Gastrocnemius medialis (tissue), 4 donors: ENCODE data around the gene FOXC2.

Source experiments
- POLR2A ChIP-seq, 2 donors: fragments of 450-650 bp; IDR thresholded peaks; one replicate each; pipeline ENCODE4 v1.6.1; 2017; ENCODE audit warnings: antibody characterized with exemption in 2 of 2, mild to moderate bottlenecking in 2 of 2, moderate library complexity in 2 of 2
- TF ChIP-seq, protein P1 (sequence below), 5 experiments: fragments of 450-650 bp in 3 of 5; fragments of 200-600 bp in 2 of 5; sonication (generic) in 2 of 5; IDR thresholded peaks in 4 of 5; conservative IDR thresholded peaks in 1 of 5; 1 replicate in 4 of 5; 2 replicates in 1 of 5; pipeline ENCODE4 v1.5.1; 2016 to 2019; ENCODE audit warnings: antibody characterized with exemption in 5 of 5, mild to moderate bottlenecking in 3 of 5, moderate library complexity in 3 of 5

DNA sequence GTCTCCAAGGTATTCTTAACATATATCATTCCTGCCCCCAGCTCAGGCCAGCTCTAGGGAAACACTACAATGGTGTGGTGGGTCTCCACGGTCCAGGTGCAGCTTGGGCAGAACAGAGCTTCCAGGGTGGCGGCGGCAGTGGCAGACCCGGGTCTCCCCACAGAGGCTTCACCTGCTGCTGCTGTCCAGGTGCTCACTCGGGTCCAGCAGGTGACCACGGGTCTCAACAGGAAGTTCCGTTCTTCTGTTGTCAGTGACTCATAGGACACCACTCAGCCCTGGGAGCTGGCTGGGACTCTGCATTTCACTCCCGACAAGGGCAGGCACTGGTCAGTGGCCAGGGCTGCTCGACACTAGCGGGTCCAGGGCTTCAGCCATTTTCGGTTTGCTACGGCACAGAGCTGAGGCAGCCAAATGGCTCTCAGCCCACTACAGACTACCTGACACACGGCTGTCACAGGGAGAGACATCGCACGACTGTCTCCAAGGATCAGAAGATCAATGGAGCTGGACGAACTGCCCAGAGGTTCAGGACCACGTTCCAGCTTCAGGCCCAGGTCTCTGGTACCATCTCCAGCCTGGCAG lies 28.3 kb upstream of the FOXC2 start:
- TF ChIP-seq, protein P1, sequence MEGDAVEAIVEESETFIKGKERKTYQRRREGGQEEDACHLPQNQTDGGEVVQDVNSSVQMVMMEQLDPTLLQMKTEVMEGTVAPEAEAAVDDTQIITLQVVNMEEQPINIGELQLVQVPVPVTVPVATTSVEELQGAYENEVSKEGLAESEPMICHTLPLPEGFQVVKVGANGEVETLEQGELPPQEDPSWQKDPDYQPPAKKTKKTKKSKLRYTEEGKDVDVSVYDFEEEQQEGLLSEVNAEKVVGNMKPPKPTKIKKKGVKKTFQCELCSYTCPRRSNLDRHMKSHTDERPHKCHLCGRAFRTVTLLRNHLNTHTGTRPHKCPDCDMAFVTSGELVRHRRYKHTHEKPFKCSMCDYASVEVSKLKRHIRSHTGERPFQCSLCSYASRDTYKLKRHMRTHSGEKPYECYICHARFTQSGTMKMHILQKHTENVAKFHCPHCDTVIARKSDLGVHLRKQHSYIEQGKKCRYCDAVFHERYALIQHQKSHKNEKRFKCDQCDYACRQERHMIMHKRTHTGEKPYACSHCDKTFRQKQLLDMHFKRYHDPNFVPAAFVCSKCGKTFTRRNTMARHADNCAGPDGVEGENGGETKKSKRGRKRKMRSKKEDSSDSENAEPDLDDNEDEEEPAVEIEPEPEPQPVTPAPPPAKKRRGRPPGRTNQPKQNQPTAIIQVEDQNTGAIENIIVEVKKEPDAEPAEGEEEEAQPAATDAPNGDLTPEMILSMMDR (IDR thresholded peaks at IDR 0.05 in 4 of 5, conservative IDR thresholded peaks at IDR 0.05 in 1 of 5), result no peak
- TF ChIP-seq POLR2A (IDR thresholded peaks at IDR 0.05), result no peak
